ENCODE results near the gene CD96. TPM values are rescaled to one million over a fixed set of nuclear protein-coding genes. Genes with fewer than 3 reads are reported as not detected.
"Not testable (repeated sequence)": the region's sequence is repeated elsewhere in the genome, so short reads cannot be mapped to it uniquely, and the experiment has no call there.

The CD96 gene
- total RNA-seq, 1 donor from 2014 or later: 0.32 TPM

DNA sequence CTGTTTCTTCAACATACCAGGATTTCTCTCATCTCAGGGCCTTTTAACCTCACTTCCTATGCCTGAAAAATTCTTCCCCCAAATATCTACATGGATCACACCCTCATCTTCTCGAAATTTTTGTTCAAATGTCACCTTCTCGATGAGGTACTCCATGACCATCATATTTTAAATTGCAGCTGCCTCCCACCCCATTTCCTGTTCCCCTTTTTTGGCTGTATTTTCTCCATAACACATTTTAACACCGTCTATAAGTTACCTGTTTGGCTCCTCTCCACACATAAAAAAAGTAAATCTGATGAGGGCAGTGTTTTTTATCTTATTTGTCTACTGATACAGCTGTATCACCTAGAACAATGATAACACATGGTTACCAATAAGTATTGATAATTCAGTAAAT lies 73.9 kb downstream of the CD96 start:
- no peak for ATAC-seq
- DNase-seq: no peak
- intact Hi-C loops (cut with micrococcal nuclease): no loop called here

DNA sequence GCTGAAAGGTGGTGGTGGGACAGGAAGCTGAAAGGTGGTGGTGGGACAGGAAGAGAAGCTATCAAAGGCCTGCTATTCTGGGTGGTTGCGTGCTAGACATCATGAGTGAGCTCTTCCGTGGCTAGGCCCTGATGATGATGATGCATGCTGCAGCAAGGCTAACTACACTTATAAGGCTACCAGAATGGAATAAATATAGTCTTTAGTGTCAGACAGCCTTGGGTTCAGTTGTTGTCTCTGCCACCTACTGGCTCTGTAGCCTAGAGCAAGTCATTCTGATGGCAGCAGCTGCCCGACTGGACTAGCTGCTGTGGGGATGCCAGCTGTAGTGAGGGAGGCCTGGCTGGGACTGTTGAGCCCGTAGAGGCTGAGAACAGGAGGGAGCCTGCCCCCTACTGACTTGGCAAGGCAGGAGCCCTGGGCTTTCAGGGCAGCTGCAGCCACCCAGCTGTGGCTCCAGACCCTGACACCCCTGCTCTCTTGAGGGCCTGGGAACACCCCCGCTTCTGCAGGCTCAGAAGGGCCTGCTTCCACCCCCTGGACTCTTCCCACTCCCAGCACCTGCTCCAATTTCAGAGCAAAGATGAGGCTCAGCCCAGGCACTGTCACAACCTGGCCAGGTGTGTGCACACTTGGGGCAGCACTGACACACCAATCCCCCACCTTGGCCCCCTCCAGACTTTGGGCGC lies 74.6 kb downstream of the CD96 start:
- DNase-seq: no peak
- intact Hi-C loops (cut with micrococcal nuclease): no loop called here
- ATAC-seq: no peak

DNA sequence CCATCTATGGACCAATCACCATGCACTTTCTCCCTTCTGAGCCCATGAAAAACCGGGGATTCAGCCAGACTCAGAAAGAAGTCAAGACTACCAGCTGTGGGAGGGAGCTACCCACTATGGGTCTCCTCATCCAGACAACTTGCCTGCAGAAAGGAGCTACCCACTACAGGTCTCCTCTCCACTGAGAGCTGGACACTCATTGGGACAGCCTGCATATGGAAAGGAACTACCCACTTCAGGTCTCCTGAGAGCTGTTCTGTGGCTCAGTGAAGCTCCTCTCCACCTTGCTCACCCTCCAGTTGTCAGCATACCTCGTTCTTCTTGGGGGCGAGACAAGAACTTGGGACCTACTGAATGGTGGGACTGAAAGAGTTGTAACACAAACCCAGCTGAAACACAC lies 75.4 kb downstream of the CD96 start:
- ATAC-seq (no peak), DNase-seq (no peak)
- intact Hi-C loops (cut with micrococcal nuclease): no loop called here

DNA sequence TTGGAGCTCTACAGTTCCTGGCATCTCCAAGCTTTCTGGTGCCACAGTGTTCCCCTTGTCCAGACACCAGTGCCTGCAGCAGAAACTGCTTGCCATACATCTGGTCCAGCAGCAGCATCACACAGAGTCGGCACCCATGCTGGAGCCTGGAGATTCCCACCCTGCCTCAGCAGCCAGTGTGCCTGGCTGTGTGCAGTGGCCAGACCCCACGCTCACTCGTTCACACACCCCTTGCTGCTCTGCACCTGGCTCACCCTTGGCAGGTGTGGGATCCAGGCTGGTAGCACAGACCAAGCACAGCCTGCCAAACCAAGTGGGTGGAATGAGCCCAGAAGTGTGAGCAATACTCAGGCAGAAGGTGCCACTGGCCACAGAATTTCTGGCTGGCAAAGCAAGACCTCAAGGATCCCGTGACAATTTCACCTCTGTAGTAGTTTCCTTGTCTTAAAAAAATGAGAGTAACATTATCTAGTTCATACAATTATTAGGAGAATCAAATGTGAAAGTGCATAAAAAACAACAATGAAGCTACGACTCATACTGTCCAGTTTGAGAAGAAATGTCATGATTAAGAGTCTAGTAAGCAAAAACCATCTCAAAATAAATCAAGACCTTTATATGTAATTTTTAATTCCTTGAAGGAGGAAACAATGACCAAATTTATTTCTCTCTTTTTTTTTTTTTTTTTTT lies 76.1 kb downstream of the CD96 start:
- ATAC-seq (no peak), DNase-seq (no peak)
- intact Hi-C loops (cut with micrococcal nuclease): no loop called here

DNA sequence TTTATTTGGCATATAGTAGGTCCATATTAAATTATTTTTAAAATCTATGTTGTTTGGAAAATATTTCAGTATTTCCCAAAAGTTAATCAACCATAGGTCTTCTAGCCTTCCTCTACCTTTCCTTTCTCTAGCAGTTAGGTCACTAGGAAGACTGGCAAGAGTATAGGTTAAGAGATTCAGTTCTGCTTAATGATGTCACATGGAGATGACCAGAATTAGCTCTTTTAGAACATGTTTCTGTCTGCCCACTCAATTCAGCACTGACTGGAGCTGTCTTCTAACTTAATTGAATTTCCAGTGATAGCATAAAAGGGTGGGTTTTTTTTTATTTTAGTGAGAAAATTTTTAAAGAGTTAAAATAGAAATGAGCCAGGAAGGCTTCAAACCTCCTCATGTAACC lies 76.9 kb downstream of the CD96 start:
- intact Hi-C loops (cut with micrococcal nuclease): no loop called here
- DNase-seq (no peak), ATAC-seq (no peak)

DNA sequence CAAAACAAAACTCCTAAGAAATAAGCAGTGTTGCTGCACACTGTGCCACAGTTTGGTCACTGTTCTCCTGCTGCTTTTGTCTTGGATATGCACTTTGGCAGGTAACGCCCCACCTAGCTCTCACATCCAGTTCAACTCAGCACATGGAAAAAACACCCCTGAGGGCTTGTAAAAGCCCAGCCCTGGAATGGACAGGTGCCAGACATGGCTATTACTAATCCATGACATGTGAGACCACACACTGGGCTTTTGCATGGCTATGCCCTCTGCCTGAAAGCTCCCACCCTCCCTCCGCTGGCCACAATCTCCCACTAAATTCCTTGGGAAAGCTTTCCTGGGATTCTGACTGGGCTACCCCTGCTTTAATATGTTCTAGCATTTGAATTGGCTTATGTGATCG lies 77.8 kb downstream of the CD96 start:
- intact Hi-C loops (cut with micrococcal nuclease): no loop called here
- DNase-seq: no peak
- no peak for ATAC-seq

DNA sequence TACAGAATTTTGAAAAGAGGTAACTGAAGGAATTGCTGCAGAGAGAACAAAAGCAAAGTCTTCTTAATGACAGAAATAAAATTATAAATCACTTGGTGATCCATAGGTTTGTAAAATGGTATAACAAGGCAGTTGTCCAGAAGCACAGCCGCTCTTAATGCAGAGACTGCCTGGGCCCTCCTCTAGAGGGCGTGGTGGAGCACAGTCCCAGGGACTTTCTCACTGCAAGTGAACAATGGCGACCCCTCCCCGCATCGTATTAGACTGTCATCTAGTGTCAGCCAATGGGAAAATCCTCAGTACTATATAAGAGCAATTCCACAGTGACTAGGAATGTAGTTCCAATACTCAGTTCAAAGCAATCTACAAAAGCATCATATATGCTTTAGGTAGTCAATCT lies 79.5 kb downstream of the CD96 start:
- intact Hi-C loops (cut with micrococcal nuclease): no loop called here
- DNase-seq (no peak), ATAC-seq (no peak)

DNA sequence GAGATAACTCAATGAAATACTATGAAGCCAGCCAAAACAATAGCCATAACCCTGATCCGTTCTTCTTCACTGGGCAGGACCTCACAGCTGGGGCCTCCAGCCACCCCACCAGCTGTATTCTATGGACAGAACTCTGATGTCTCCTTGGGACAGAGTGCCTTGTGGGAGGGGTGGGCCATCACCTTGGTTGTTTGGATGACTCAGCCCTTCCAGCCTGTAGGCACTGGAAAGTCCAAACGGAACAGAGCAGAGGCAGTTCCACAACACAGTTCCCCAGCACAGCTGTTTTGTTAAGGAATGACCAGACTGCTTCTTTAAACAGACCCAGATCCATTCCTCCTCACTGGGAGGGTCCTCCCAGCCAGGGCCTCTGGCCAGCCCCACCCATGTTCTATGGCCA lies 85.1 kb downstream of the CD96 start:
- intact Hi-C loops (cut with micrococcal nuclease): no loop called here
- ATAC-seq (no peak), DNase-seq (no peak)

DNA sequence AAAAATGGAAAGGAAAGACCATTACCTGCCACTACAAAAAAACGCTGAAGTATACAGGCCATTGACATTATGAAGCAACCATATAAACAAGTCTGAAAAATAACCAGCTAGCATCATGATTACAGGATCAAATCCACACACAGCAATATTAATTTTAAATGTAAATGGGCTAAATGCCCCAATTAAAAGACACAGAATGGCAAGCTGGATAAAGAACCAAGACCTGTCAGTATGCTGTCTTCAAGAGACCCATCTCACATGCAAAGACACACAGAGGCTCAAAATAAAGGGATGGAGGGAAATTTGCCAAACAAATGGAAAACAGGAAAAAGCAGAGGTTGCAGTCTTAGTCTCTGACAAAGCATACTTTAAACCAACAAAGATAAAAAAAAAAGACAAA lies 87.0 kb downstream of the CD96 start:
- ATAC-seq; DNase-seq; intact Hi-C loops (cut with micrococcal nuclease): not testable (repeated sequence)

DNA sequence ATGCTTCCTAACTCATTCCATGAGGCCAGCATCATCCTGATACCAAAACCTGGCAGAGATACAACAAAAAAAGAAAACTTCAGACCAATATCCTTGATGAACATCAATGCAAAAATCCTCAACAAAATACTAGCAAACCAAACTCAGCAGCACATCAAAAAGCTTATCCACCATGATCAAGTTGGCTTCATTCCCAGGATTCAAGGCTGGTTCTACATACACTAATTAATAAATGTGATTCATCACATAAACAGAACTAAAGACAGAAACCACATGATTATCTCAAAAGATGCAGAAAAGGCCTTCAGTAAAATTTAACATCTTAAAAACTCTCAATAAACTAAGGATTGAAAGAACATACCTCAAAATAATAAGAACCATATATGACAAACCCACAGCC lies 88.6 kb downstream of the CD96 start:
- intact Hi-C loops (cut with micrococcal nuclease); DNase-seq; ATAC-seq: not testable (repeated sequence)

DNA sequence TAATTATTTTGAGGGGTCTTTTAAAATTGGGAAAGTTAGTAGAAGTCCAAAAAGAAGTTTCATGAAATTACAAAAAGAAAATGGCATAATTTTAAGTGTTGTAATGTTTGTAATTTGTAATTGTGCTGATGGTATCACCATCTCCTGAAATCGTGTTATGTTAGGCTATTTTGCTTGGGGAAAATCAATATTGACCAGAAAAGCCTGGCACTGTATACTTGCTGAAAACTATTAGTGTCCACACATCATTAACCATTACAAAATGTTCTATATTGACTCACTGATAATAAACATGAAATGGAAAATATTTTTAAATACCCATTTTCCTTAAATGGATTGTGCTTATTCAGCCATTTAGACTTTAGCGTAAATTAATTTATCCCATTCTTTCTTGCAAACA lies 93.4 kb downstream of the CD96 start:
- ATAC-seq (no peak), DNase-seq (no peak)
- intact Hi-C loops (cut with micrococcal nuclease): no loop called here

DNA sequence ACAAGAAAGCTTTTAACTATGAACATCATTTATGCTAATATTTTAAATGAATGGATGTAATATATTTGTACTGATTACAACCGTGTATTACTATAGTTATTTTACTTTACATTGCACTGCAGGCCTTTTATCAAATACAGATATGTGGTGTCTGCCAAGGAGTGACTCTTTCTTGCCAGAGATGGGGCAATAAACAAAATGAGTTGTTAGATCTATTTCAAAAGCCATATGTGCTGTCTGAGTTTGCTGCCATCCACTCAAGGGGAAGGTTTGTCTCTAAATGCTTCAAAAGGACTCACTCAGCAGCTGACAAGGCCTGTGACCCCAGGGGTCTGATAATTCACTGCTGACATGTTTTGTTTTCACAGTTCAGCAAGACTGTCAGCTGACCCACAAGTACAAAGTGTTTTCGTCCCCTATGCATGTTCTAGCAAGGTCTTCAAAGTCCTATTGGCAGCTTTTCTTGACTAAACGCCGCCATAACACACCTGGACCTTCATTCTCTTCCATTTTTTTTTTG lies 94.4 kb downstream of the CD96 start:
- intact Hi-C loops (cut with micrococcal nuclease): no loop called here
- ATAC-seq: no peak
- no peak for DNase-seq

DNA sequence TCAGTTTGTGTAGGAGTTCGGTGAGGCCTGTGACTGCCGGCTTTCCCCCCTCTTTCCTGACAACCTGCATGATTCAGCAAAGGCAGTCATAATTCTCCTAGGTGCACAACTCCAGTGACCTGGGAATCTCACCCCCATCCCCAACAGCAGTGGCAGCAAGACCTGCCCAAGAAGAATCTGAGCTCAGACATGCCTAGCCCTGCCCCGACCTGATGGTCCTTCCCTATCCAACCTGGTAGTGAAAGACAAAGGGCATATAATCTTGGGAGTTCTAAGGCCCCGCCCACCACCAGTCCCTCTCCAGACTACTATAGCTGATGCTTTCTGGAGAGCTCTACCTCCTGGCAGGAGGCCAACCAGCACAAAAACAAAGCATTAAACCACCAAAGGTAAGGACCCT lies 97.3 kb downstream of the CD96 start:
- intact Hi-C loops (cut with micrococcal nuclease): no loop called here
- no peak for ATAC-seq
- no peak for DNase-seq

DNA sequence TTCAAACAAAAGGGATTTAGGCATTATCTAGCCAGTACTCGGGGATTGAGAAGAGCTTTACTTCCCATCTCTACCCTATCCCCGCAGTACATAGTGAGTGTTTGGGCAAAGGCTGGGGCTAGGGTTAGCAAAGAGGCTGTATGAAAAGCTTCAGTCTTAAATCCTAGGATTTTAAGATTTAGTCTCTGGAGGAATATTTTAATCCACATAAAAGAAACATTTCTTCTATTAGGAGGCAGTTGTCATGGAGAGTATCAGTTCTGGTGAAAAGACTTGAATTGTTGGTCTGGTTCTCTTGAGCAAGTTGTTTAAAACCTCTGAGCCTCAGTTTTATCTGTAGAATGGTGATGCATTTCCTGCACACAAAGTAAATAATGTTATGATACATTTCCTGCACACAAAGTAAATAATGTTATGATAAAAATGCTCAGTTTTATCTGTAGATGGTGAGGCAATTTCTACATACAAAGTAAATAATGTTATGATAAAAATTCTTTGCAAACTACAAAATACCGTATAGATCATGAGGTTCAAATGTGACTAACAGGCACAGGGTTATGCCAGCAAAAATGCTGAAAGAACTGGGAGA lies 107.1 kb downstream of the CD96 start:
- no peak for DNase-seq
- no peak for ATAC-seq
- intact Hi-C loops (cut with micrococcal nuclease): no loop called here

DNA sequence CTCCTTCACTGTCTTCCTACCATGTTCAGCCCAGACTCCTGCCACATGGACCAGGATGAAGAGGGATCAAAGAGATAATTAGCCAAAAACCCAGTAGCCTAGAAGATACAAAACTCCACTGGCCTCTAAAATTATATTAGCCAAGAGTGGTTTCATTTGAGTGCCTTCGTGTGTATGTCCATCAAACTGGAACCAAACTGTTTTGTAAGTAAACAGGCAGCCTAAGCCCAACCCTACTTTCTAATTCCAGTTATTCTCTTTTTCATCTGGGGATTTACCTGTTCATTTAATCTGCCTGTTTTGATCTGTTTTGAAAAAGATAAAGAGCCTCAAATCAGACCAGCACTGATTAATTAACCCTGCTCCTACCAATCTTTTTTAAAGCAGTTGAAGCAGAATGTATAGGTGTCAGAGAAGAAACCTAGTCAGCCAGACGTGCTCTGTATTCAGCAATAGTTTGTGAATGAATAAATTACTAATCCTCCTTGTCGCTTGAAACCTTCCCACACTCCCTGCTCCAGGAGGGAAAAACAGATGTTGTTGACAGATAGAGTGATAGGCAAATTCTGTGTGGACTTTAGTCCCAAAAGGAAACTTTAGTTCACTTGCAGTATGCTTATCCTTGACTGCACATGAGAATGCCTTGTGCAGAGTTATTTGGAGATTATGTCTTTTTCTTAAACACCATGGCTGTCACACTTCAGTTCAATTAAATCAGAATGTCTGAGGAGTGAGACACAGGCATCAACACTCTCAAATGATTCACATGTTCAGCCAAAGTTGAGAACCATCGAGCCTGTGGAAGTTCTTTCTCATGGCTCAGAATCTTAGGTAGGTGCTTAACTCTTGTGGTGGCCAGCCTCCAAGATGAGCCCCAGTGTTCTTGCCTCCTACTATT lies 108.6 kb downstream of the CD96 start:
- intact Hi-C loops (cut with micrococcal nuclease): no loop called here
- DNase-seq: no peak

DNA sequence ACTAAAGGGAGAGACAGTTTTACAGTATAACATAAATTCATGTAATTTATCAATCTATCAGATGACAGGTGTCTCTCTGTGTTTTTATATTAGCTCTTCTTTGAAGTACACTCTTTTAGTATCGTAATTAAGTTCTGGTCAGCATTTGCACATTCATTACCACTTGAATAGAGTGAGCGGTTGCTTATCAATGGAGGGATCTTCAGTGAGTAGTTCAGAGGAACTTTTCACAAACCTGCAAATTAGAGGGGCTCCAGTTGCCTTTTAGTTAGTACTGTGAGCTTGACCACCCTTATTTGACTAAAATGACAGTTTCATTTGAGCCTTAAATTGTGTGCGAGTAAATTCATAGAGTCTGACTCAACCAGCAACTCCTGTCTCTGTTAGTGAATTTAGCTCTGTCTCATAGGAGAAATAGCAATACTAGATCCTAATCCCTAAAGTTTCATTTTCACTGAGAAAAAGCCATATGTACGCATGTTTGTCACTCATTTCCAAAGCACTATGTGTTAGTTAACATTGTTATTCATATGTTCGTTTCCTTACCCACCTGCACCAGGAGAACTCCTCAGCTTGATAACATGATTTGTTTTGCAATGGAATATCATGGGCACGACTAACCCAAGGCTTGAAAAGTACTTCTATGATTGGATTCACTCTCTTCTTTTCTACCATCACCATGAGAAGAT lies 110.6 kb downstream of the CD96 start:
- ATAC-seq (no peak), DNase-seq (no peak)
- intact Hi-C loops (cut with micrococcal nuclease): no loop called here

More for the DNA sequence above, 108.6 kb downstream of the CD96 start:
- ATAC-seq: no peak

DNA sequence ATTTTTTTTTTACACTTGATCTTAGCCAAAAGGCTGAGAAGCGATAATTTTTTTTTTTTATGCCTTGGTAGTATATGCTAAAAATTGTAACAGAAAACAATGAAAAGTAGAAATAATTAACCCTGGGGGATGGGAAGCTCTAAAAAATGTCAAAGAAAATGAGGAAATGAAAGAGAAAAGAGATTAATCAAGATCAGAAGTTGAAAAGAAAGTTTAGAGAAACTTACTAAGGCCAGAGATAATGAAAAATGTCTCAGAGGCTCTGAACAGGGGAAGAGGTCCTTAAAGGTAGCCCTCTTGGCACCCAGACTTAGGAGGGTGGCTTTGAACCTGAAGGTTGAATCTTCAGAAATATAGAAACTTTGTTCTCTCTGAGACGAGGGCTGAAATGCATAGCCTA lies 111.8 kb downstream of the CD96 start:
- no peak for ATAC-seq
- intact Hi-C loops (cut with micrococcal nuclease): no loop called here
- DNase-seq: no peak

DNA sequence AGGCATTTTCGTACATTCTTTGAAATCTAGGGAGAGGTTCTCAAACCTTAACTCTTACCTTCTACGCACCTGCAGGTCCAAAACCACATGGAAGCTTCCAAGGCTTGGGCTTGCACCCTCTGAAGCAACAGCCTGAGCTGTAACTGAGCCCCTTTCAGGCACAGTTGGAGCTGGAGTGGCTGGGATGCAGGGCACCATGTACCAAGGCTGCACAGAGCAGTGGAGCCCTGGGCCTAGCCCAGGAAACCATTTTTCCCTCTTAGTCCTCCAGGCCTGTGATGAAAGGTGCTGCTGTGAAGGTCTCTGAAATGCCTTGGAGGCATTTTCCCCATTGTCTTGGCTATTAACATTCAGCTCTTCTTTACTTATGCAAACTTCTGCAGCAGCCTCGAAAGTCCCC lies 120.0 kb downstream of the CD96 start:
- intact Hi-C loops (cut with micrococcal nuclease): no loop called here
- ATAC-seq (no peak), DNase-seq (no peak)

DNA sequence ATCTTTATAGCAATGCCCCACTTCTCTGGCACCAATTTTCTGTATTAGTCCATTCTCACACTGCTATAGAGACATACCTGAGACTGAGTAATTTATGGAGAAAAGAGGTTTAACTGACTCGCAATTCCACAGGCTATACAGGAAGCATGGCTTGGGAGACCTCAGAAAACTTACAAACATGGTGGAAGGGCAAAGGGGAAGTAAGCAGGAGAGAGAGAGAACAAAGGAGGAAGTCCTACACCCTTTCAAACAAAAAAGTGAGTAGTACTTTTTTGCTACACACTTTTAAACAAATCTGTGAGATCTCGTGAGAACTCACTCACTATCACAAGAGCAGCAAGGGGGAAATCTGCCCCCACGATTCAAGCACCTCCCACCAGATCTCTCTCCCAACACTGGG lies 120.9 kb downstream of the CD96 start:
- no peak for ATAC-seq
- intact Hi-C loops (cut with micrococcal nuclease): no loop called here

More for the DNA sequence above, 120.9 kb downstream of the CD96 start:
- DNase-seq: no peak
